SKM-1 (cell line): ENCODE results near the gene EIF5A2.
"Not testable (repeated sequence)": the region's sequence is repeated elsewhere in the genome, so short reads cannot be mapped to it uniquely, and the experiment has no call there.

Source experiments
- DNase-seq: peaks from one replicate; lab custom pipeline; 2025; ENCODE audit not compliant: unreplicated experiment; lab: John Stamatoyannopoulos, UW

EIF5A2 gene

GRCh38 chr3:170897199-170897598 is 11.2 kb downstream of the EIF5A2 start:
- not testable (repeated sequence) for DNase-seq

- DNase-seq, result no peak
Observed at GRCh38 chr3:170896781-170897180, 11.7 kb downstream of the EIF5A2 start.

- DNase-seq, result not testable (repeated sequence)
Observed at GRCh38 chr3:170896333-170896732, 12.1 kb downstream of the EIF5A2 start.

- no peak for DNase-seq
Observed at GRCh38 chr3:170893895-170894294, 14.5 kb downstream of the EIF5A2 start.

- no peak for DNase-seq
Observed at GRCh38 chr3:170889630-170890029, 18.8 kb downstream of the EIF5A2 start.

GRCh38 chr3:170889132-170889531 is 19.3 kb downstream of the EIF5A2 start:
- DNase-seq, result no peak

GRCh38 chr3:170884109-170884930 is 24.1 kb downstream of the EIF5A2 start:
- not testable (repeated sequence) for DNase-seq

- not testable (repeated sequence) for DNase-seq
Observed at GRCh38 chr3:170878688-170879087, 29.7 kb downstream of the EIF5A2 start.

GRCh38 chr3:170877311-170877710 is 31.1 kb downstream of the EIF5A2 start:
- not testable (repeated sequence) for DNase-seq

- no peak for DNase-seq
Observed at GRCh38 chr3:170876537-170876936, 31.9 kb downstream of the EIF5A2 start.

GRCh38 chr3:170869645-170870593 is 38.5 kb downstream of the EIF5A2 start, which contains the start of gene RPL22L1:
Gene RPL22L1, minus strand, starts transcription at chr3:170870195. Its CDS starts 28 bp downstream, at chr3:170870167.
- DNase-seq, result no peak

- no peak for DNase-seq
Observed at GRCh38 chr3:170869239-170869590, 39.2 kb downstream of the EIF5A2 start.

- no peak for DNase-seq
Observed at GRCh38 chr3:170868577-170869238, 39.7 kb downstream of the EIF5A2 start.

- DNase-seq, result no peak
Observed at GRCh38 chr3:170867143-170867937, 41.1 kb downstream of the EIF5A2 start.

- DNase-seq, result no peak
Observed at GRCh38 chr3:170866499-170866898, 41.9 kb downstream of the EIF5A2 start.

GRCh38 chr3:170865209-170866094 is 43.0 kb downstream of the EIF5A2 start:
- no peak for DNase-seq

GRCh38 chr3:170864525-170865208 is 43.8 kb downstream of the EIF5A2 start:
- no peak for DNase-seq

- DNase-seq, result no peak
Observed at GRCh38 chr3:170863816-170864215, 44.6 kb downstream of the EIF5A2 start.
